Fibroblast of mammary gland (primary cell): Measurements from ENCODE around the gene FOXK1.
"Not testable (repeated sequence)": the region's sequence is repeated elsewhere in the genome, so short reads cannot be mapped to it uniquely, and the experiment has no call there.

Source experiments
- DNase-seq: peaks from one replicate; pipeline ENCODE4 v3.0.0-alpha.2; 2010; ENCODE audit warnings: low read depth
- H3K4me3 ChIP-seq: 2 replicates; pipeline ENCODE4 v1.5.1; 2011; ENCODE audit warnings: low read depth, mild to moderate bottlenecking, low read length, moderate library complexity; ENCODE audit not compliant: control insufficient read depth
- CTCF ChIP-seq: conservative IDR thresholded peaks from 2 replicates; pipeline ENCODE4 v1.5.1; 2011; ENCODE audit warnings: low read depth, low read length, inconsistent platforms; ENCODE audit not compliant: control insufficient read depth, insufficient read depth

FOXK1 gene

GRCh38 chr7:4642468-4643203, 39.5 kb upstream of the FOXK1 start:
- peak overlapping the region; percentile 66 for H3K4me3 ChIP-seq
- no peak for DNase-seq
- TF ChIP-seq CTCF, result no peak

- DNase-seq, H3K4me3 ChIP-seq: not testable (repeated sequence)
Observed at GRCh38 chr7:4643204-4643471, 39.0 kb upstream of the FOXK1 start.

- no peak for TF ChIP-seq CTCF
- no peak for DNase-seq
- H3K4me3 ChIP-seq, result no peak overlapping the region
Observed at GRCh38 chr7:4645246-4645645, 36.8 kb upstream of the FOXK1 start.

GRCh38 chr7:4648111-4648510, 34.0 kb upstream of the FOXK1 start:
- H3K4me3 ChIP-seq, result no peak overlapping the region
- no peak for TF ChIP-seq CTCF
- DNase-seq, result no peak

GRCh38 chr7:4650433-4651047, 31.6 kb upstream of the FOXK1 start:
- peak; percentile 44 for DNase-seq
- H3K4me3 ChIP-seq, result no peak overlapping the region
- TF ChIP-seq CTCF, result no peak

- no peak for DNase-seq
- TF ChIP-seq CTCF, result no peak
- H3K4me3 ChIP-seq, result no peak overlapping the region
Observed at GRCh38 chr7:4653771-4654170, 28.3 kb upstream of the FOXK1 start.

- H3K4me3 ChIP-seq, result no peak overlapping the region
- TF ChIP-seq CTCF, result no peak
- DNase-seq, result no peak
Observed at GRCh38 chr7:4655311-4655710, 26.8 kb upstream of the FOXK1 start.
